ENCODE data around the gene CELA3A. TPM values are rescaled to one million over a fixed set of nuclear protein-coding genes. Genes with fewer than 3 reads are reported as not detected.
"Not testable (repeated sequence)": the region's sequence is repeated elsewhere in the genome, so short reads cannot be mapped to it uniquely, and the experiment has no call there.

Gene CELA3A
- total and polyA plus RNA-seq, 10 of the 15 experiments (the other 5 are each of a cell fraction or from before 2014, with no cell fraction given) = 7.6 TPM; not detected in 9

DNA sequence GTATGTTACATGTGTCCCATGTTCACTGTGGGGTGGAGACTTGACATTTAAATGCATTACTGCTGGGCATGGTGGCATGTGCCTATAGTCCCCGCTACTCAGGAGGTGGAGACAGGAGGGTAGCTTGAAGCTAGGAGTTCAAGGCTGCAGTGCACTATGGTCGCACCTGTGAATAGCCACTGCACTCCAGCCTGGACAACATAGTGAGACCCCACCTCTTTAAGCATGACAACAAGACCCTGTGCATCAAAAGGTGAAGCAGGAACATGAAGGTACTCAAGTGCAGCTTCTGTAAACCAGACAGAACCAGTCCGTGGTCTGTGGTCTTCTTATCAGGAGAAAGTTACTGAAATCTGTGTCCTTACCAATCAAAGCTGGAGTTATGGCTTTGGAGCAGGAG lies 9.3 kb upstream of the CELA3A start:
- H4K20me1 ChIP-seq (ENCODE audit: control insufficient read depth, insufficient read depth); H2AFZ ChIP-seq (ENCODE audit: control insufficient read depth, low read depth, low read length); H3K9ac ChIP-seq (ENCODE audit: control insufficient read depth, insufficient read depth, low read length); DNase-seq (ENCODE audit: low read depth, low spot score); H3K4me1 ChIP-seq (ENCODE audit: control insufficient read depth, insufficient read depth, low read length); POLR2A ChIA-PET; H3K36me3 ChIP-seq (ENCODE audit: control insufficient read depth in 2 of 2, insufficient read depth in 2 of 2, low read length in 1 of 2); SMC1A ChIA-PET (ENCODE audit: uncharacterized antibody, unreplicated experiment); in situ Hi-C loops (cut with MboI); H3K27me3 ChIP-seq (replicated peaks in 1 of 2; ENCODE audit: control insufficient read depth in 2 of 2, insufficient read depth in 2 of 2, low read length in 1 of 2); BruUV-seq (replicated peaks); H3K27ac ChIP-seq (ENCODE audit: control insufficient read depth, insufficient read depth); H3K79me2 ChIP-seq (ENCODE audit: control insufficient read depth, insufficient read depth, low read length); CTCF ChIA-PET; RAD21 ChIA-PET (ENCODE audit: unreplicated experiment); H3K4me2 ChIP-seq (ENCODE audit: control insufficient read depth, insufficient read depth); FAIRE-seq; H3K4me3 ChIP-seq; H3K9me3 ChIP-seq (replicated peaks; ENCODE audit: control insufficient read depth, insufficient read depth, low read length); ATAC-seq: not testable (repeated sequence)
- intact Hi-C loops (cut with micrococcal nuclease; ENCODE audit: unreplicated experiment) = loop anchor here (2.0 kb wide), 1 partner anchor 25 kb away; no protein-coding TSS in a partner anchor
- 33% methylated on average over 3 of the region's 3 CpGs for WGBS (ENCODE audit: insufficient coverage, insufficient replicate concordance, low lambda C conversion rate, missing lambda C conversion rate)

DNA sequence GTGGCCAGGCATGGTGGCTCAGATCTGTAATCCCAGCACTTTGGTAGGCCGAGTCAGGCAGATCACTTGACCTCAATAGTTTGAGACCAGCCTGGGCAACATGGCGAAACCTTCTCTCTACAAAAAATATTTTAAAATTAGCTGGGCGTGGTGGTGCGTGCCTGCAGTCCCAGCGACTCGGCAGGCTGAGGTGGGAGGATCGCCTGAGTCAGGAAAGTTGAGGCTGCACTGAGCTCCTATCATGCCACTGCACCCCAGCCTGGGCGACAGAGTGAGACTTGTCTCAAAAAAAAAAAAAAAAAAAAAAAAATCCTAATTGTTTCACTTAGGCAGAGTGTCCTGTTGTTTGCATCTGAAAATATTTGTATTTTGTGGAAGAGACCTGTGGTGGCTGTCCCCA lies 6.7 kb upstream of the CELA3A start:
- in situ Hi-C loops (cut with MboI); H3K9me3 ChIP-seq (replicated peaks; ENCODE audit: control insufficient read depth, insufficient read depth, low read length); H2AFZ ChIP-seq (ENCODE audit: control insufficient read depth, low read depth, low read length); H3K4me2 ChIP-seq (ENCODE audit: control insufficient read depth, insufficient read depth); RAD21 ChIA-PET (ENCODE audit: unreplicated experiment); POLR2A ChIA-PET; H3K9ac ChIP-seq (ENCODE audit: control insufficient read depth, insufficient read depth, low read length); H3K79me2 ChIP-seq (ENCODE audit: control insufficient read depth, insufficient read depth, low read length); H3K4me1 ChIP-seq (ENCODE audit: control insufficient read depth, insufficient read depth, low read length); H4K20me1 ChIP-seq (ENCODE audit: control insufficient read depth, insufficient read depth); FAIRE-seq; H3K36me3 ChIP-seq (ENCODE audit: control insufficient read depth in 2 of 2, insufficient read depth in 2 of 2, low read length in 1 of 2); H3K4me3 ChIP-seq; ATAC-seq; H3K27ac ChIP-seq (ENCODE audit: control insufficient read depth, insufficient read depth); SMC1A ChIA-PET (ENCODE audit: uncharacterized antibody, unreplicated experiment); BruUV-seq (replicated peaks); CTCF ChIA-PET; H3K27me3 ChIP-seq (replicated peaks in 1 of 2; ENCODE audit: control insufficient read depth in 2 of 2, insufficient read depth in 2 of 2, low read length in 1 of 2); intact Hi-C loops (cut with micrococcal nuclease; ENCODE audit: unreplicated experiment); DNase-seq (ENCODE audit: low read depth, low spot score): not testable (repeated sequence)
- WGBS (ENCODE audit: insufficient coverage, insufficient replicate concordance, low lambda C conversion rate, missing lambda C conversion rate) = 36% methylated on average over 8 of the region's 8 CpGs

GRCh38 chr1:21996663-21996970 lies 4.8 kb upstream of the CELA3A start:
- POLR2A ChIA-PET; H3K27me3 ChIP-seq (replicated peaks in 1 of 2; ENCODE audit: control insufficient read depth in 2 of 2, insufficient read depth in 2 of 2, low read length in 1 of 2); SMC1A ChIA-PET (ENCODE audit: uncharacterized antibody, unreplicated experiment); FAIRE-seq; H3K36me3 ChIP-seq (ENCODE audit: control insufficient read depth in 2 of 2, insufficient read depth in 2 of 2, low read length in 1 of 2); H3K4me1 ChIP-seq (ENCODE audit: control insufficient read depth, insufficient read depth, low read length); RAD21 ChIA-PET (ENCODE audit: unreplicated experiment); H3K9me3 ChIP-seq (replicated peaks; ENCODE audit: control insufficient read depth, insufficient read depth, low read length); H3K4me3 ChIP-seq; H4K20me1 ChIP-seq (ENCODE audit: control insufficient read depth, insufficient read depth); H2AFZ ChIP-seq (ENCODE audit: control insufficient read depth, low read depth, low read length); DNase-seq (ENCODE audit: low read depth, low spot score); intact Hi-C loops (cut with micrococcal nuclease; ENCODE audit: unreplicated experiment); BruUV-seq (replicated peaks); H3K27ac ChIP-seq (ENCODE audit: control insufficient read depth, insufficient read depth); in situ Hi-C loops (cut with MboI); H3K79me2 ChIP-seq (ENCODE audit: control insufficient read depth, insufficient read depth, low read length); ATAC-seq; H3K9ac ChIP-seq (ENCODE audit: control insufficient read depth, insufficient read depth, low read length); CTCF ChIA-PET; H3K4me2 ChIP-seq (ENCODE audit: control insufficient read depth, insufficient read depth): not testable (repeated sequence)
- 100% methylated on average over 2 of the region's 3 CpGs for WGBS (ENCODE audit: insufficient coverage, insufficient replicate concordance, low lambda C conversion rate, missing lambda C conversion rate)

GRCh38 chr1:21997891-21998623 lies 3.4 kb upstream of the CELA3A start:
- FAIRE-seq; H3K4me1 ChIP-seq (ENCODE audit: control insufficient read depth, insufficient read depth, low read length); ATAC-seq; in situ Hi-C loops (cut with MboI); H3K27ac ChIP-seq (ENCODE audit: control insufficient read depth, insufficient read depth); H3K4me3 ChIP-seq; POLR2A ChIA-PET; BruUV-seq (replicated peaks); RAD21 ChIA-PET (ENCODE audit: unreplicated experiment); H3K9ac ChIP-seq (ENCODE audit: control insufficient read depth, insufficient read depth, low read length); H3K79me2 ChIP-seq (ENCODE audit: control insufficient read depth, insufficient read depth, low read length); H3K9me3 ChIP-seq (replicated peaks; ENCODE audit: control insufficient read depth, insufficient read depth, low read length); H3K4me2 ChIP-seq (ENCODE audit: control insufficient read depth, insufficient read depth); H4K20me1 ChIP-seq (ENCODE audit: control insufficient read depth, insufficient read depth); H3K27me3 ChIP-seq (replicated peaks in 1 of 2; ENCODE audit: control insufficient read depth in 2 of 2, insufficient read depth in 2 of 2, low read length in 1 of 2); intact Hi-C loops (cut with micrococcal nuclease; ENCODE audit: unreplicated experiment); DNase-seq (ENCODE audit: low read depth, low spot score); H3K36me3 ChIP-seq (ENCODE audit: control insufficient read depth in 2 of 2, insufficient read depth in 2 of 2, low read length in 1 of 2); H2AFZ ChIP-seq (ENCODE audit: control insufficient read depth, low read depth, low read length): not testable (repeated sequence)
- ChIA-PET SMC1A (ENCODE audit: uncharacterized antibody, unreplicated experiment) (interaction anchor here (0.6 kb wide), 1 partner anchor 460 kb away, joined by 3 read pairs; no protein-coding TSS in a partner anchor), CTCF (interaction anchor here (0.6 to 0.8 kb wide), 3 partner anchors 20 to 215 kb away, joined by 3 read pairs; no protein-coding TSS in a partner anchor)
- 51% methylated on average over 9 of the region's 9 CpGs for WGBS (ENCODE audit: insufficient coverage, insufficient replicate concordance, low lambda C conversion rate, missing lambda C conversion rate)

All from GM12878 (cell line).